Endothelial cell of umbilical vein (primary cell): Measurements from ENCODE around the gene MYL5.
"Not testable (repeated sequence)": the region's sequence is repeated elsewhere in the genome, so short reads cannot be mapped to it uniquely, and the experiment has no call there.

Source experiments
- TF ChIP-seq, protein P1 (sequence below), 2 donors: IDR thresholded peaks; 1 replicate in 1 of 2; 2 replicates in 1 of 2; pipeline ENCODE4 v1.5.1; 2011; ENCODE audit warnings: low read length in 2 of 2, mild to moderate bottlenecking in 2 of 2, moderate library complexity in 2 of 2, control low read depth in 1 of 2, inconsistent platforms in 1 of 2, low read depth in 1 of 2; ENCODE audit not compliant: insufficient read depth in 1 of 2; ENCODE audit errors: extremely low read depth in 1 of 2
- TF ChIP-seq, protein P2 (sequence below): IDR thresholded peaks from 2 replicates; pipeline ENCODE4 v1.6.1; 2011; ENCODE audit not compliant: insufficient read depth, insufficient read length

GRCh38 chr4:668219-668618 lies 6.1 kb upstream of the MYL5 start:
- TF ChIP-seq, protein P1, sequence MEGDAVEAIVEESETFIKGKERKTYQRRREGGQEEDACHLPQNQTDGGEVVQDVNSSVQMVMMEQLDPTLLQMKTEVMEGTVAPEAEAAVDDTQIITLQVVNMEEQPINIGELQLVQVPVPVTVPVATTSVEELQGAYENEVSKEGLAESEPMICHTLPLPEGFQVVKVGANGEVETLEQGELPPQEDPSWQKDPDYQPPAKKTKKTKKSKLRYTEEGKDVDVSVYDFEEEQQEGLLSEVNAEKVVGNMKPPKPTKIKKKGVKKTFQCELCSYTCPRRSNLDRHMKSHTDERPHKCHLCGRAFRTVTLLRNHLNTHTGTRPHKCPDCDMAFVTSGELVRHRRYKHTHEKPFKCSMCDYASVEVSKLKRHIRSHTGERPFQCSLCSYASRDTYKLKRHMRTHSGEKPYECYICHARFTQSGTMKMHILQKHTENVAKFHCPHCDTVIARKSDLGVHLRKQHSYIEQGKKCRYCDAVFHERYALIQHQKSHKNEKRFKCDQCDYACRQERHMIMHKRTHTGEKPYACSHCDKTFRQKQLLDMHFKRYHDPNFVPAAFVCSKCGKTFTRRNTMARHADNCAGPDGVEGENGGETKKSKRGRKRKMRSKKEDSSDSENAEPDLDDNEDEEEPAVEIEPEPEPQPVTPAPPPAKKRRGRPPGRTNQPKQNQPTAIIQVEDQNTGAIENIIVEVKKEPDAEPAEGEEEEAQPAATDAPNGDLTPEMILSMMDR (IDR thresholded peaks at IDR 0.05; ENCODE audit: extremely low read depth in 1 of 2, insufficient read depth in 1 of 2, low read depth in 1 of 2, low read length in 2 of 2): not testable (repeated sequence)
- TF ChIP-seq, protein P2, sequence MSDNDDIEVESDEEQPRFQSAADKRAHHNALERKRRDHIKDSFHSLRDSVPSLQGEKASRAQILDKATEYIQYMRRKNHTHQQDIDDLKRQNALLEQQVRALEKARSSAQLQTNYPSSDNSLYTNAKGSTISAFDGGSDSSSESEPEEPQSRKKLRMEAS: not testable (repeated sequence)
